GM12875 (cell line): ENCODE data around the gene SHISAL2A.

ENCODE experiments used
- H3K4me3 ChIP-seq: one replicate; pipeline ENCODE4 v1.5.1; 2011; ENCODE audit warnings: low read depth, low read length, control low read depth
- CTCF ChIP-seq: IDR thresholded peaks from 2 replicates; pipeline ENCODE4 v1.5.1; 2011; ENCODE audit warnings: low read depth, mild to moderate bottlenecking, control low read depth, inconsistent platforms, low read length, moderate library complexity, borderline replicate concordance; ENCODE audit not compliant: insufficient read depth

SHISAL2A gene

GRCh38 chr1:52615489-52616042 is 17.4 kb upstream of the SHISAL2A start:
- H3K4me3 ChIP-seq: no peak overlapping the region
- TF ChIP-seq CTCF: no peak

- no peak overlapping the region for H3K4me3 ChIP-seq
- TF ChIP-seq CTCF: no peak
Observed at GRCh38 chr1:52621950-52622349, 11.0 kb upstream of the SHISAL2A start.

- TF ChIP-seq CTCF: no peak
- no peak overlapping the region for H3K4me3 ChIP-seq
Observed at GRCh38 chr1:52623812-52624211, 9.2 kb upstream of the SHISAL2A start.

- no peak overlapping the region for H3K4me3 ChIP-seq
- no peak for TF ChIP-seq CTCF
Observed at GRCh38 chr1:52627028-52627427, 5.9 kb upstream of the SHISAL2A start.

GRCh38 chr1:52628614-52629324 is 4.2 kb upstream of the SHISAL2A start:
- TF ChIP-seq CTCF: no peak
- H3K4me3 ChIP-seq: no peak overlapping the region

GRCh38 chr1:52629325-52629643 is 3.7 kb upstream of the SHISAL2A start:
- no peak for TF ChIP-seq CTCF
- H3K4me3 ChIP-seq: no peak overlapping the region

GRCh38 chr1:52629667-52630066 is 3.3 kb upstream of the SHISAL2A start:
- no peak overlapping the region for H3K4me3 ChIP-seq
- TF ChIP-seq CTCF: no peak
